HG03097 (cell line): ENCODE data around the gene ANAPC2.

Experiments used
- ATAC-seq: cut with Tn5 transposase; IDR thresholded peaks from one replicate; pipeline ENCODE4 v1.9.1; 2021; ENCODE audit not compliant: unreplicated experiment, low FRiP score

Gene ANAPC2

GRCh38 chr9:137130176-137130755, 58.1 kb downstream of the ANAPC2 start:
- peak; percentile 18 for ATAC-seq

- ATAC-seq, result peak; percentile 70
Measured at GRCh38 chr9:137129456-137130175, 58.7 kb downstream of the ANAPC2 start.

- ATAC-seq, result no peak
Measured at GRCh38 chr9:137128862-137129455, 59.4 kb downstream of the ANAPC2 start.

- ATAC-seq, result no peak
Measured at GRCh38 chr9:137128158-137128861, 60.0 kb downstream of the ANAPC2 start.

- no peak for ATAC-seq
Measured at GRCh38 chr9:137127301-137128157, 60.8 kb downstream of the ANAPC2 start.

- ATAC-seq, result no peak
Measured at GRCh38 chr9:137126786-137127185, 61.6 kb downstream of the ANAPC2 start.
